ENCODE measurements around the gene ANK3. TPM values are rescaled to one million over a fixed set of nuclear protein-coding genes. Genes with fewer than 3 reads are reported as not detected.

The ANK3 gene
- total RNA-seq, 6 experiments from 2014 or later = 7.8 to 25.7 (median 16.6) TPM

DNA sequence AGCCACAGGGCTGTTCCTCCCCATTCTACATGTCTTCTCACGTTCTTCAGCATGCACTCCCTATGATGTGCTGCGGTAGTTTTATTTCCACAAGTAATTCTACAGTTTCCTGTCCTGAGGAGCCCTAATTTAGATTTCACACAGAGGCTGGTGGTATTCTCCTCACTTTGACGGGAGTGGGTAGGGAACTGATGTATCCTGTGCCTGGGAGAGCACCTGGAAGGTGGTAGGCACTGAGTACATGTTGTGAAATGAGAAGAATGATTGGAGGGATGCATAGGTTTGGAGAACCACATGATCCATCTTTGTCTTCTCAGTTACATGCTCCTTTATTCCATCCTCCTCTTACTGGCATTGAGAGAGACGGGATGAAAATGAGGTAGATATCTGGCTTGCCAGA is 365.2 kb downstream of the ANK3 start:
- intact Hi-C loops (cut with DNase I) = no loop called here
- H3K36me3 ChIP-seq = no peaks in the 10 kb centered on the region
- no peaks in the 10 kb centered on the region for H3K4me1 ChIP-seq
- no peak overlapping the region for H3K27ac ChIP-seq
- no peak for ATAC-seq
- no peaks in the 10 kb centered on the region for H3K27me3 ChIP-seq
- WGBS (ENCODE audit: insufficient coverage, low coverage, low lambda C conversion rate, missing lambda C conversion rate) = 55% methylated on average over 4 of the region's 4 CpGs
- TF ChIP-seq, protein P1, sequence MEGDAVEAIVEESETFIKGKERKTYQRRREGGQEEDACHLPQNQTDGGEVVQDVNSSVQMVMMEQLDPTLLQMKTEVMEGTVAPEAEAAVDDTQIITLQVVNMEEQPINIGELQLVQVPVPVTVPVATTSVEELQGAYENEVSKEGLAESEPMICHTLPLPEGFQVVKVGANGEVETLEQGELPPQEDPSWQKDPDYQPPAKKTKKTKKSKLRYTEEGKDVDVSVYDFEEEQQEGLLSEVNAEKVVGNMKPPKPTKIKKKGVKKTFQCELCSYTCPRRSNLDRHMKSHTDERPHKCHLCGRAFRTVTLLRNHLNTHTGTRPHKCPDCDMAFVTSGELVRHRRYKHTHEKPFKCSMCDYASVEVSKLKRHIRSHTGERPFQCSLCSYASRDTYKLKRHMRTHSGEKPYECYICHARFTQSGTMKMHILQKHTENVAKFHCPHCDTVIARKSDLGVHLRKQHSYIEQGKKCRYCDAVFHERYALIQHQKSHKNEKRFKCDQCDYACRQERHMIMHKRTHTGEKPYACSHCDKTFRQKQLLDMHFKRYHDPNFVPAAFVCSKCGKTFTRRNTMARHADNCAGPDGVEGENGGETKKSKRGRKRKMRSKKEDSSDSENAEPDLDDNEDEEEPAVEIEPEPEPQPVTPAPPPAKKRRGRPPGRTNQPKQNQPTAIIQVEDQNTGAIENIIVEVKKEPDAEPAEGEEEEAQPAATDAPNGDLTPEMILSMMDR (IDR thresholded peaks at IDR 0.05) = no peak
- TF ChIP-seq POLR2A (IDR thresholded peaks at IDR 0.05) = no peak
- DNase-seq = no peak
- H3K4me3 ChIP-seq = no peak overlapping the region
- H3K9me3 ChIP-seq = no peaks in the 10 kb centered on the region

DNA sequence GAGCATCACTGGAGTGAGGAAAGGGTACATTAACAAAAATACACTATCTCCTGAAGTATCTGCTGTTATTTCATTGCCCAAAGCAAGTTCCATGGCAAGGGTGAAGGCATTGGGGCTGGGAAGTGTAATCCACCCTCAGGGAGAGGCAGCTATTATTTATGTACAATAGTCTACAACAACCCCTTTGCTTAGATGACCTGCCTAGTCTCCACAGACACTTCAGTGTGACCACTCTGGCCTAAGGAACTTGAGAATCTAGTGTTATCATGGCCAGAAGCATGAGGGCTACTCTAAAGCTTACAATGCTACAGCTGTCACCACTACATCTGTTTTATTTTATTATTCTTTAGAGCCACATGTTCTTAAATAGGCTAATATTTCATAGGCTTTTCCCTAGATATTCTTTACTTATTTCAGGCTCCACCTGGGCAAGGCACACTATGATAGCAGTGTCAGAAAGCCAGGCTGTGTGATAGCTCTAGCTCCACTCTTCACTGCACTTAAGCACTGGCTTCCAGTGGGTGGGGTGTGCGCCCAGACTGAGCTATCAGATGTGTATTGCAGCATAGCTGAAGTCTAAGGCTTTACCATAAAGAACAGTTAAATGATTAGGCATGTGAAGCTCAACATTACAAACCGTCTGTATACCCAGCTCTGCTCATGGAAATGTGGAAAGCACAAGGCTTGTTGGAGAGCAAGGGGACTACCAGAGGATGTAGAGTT is 366.4 kb downstream of the ANK3 start:
- Histone ChIP-seq H3K27me3 (no peaks in the 10 kb centered on the region), H3K4me3 (no peak overlapping the region), H3K36me3 (no peaks in the 10 kb centered on the region), H3K9me3 (no peaks in the 10 kb centered on the region), H3K27ac (no peak overlapping the region), H3K4me1 (no peaks in the 10 kb centered on the region)
- intact Hi-C loops (cut with DNase I) = no loop called here
- DNase-seq = no peak
- no peak for ATAC-seq
- TF ChIP-seq, protein P1 (IDR thresholded peaks at IDR 0.05) = no peak
- TF ChIP-seq POLR2A (IDR thresholded peaks at IDR 0.05) = no peak
- 29% methylated on average over 2 of the region's 2 CpGs for WGBS (ENCODE audit: insufficient coverage, low coverage, low lambda C conversion rate, missing lambda C conversion rate)

DNA sequence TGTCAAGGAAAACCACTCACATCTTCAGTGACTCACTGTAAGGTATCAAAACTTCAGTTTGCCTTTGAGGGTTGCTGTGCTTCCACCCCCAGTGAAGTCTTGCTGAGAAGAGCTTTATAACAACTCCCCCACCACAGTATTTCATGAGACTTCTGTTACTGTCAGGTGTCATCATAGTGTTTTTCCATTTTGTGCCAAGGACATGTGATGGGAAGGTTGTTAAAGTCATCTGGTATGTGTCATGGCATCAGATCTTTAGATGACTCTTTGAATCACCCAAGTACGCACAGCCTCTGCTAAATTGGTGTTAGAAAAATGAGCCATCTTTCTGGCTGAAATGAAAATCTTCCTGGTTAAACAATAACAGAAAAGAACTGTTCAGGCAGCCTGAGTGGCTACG is 368.3 kb downstream of the ANK3 start:
- no peaks in the 10 kb centered on the region for H3K36me3 ChIP-seq
- TF ChIP-seq POLR2A (IDR thresholded peaks at IDR 0.05) = no peak
- TF ChIP-seq, protein P1 (IDR thresholded peaks at IDR 0.05) = no peak
- ATAC-seq (no peak), DNase-seq (no peak)
- intact Hi-C loops (cut with DNase I) = no loop called here
- H3K4me1 ChIP-seq = no peaks in the 10 kb centered on the region
- 71% methylated on average over 2 of the region's 2 CpGs for WGBS (ENCODE audit: insufficient coverage, low coverage, low lambda C conversion rate, missing lambda C conversion rate)
- H3K4me3 ChIP-seq = no peak overlapping the region
- no peaks in the 10 kb centered on the region for H3K9me3 ChIP-seq
- no peak overlapping the region for H3K27ac ChIP-seq
- no peaks in the 10 kb centered on the region for H3K27me3 ChIP-seq

DNA sequence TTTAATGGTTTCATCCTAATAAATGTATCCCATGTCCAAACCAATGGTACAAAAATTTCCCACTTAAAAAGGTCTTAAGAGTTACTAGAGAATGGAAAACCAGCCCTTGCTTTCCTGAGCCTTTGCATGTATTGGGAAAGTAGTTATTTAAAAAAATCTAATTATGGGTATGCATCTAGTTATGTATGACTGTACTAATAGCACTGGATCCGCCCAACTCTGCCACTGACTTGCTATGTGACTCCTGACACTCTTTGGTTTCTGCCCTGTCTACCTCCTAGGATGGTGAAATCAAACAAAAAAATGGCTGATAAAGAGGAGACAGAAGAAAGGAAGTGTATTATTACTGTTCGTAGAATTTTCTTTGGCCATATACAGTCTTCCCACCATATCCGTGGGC is 372.9 kb downstream of the ANK3 start:
- no peaks in the 10 kb centered on the region for H3K36me3 ChIP-seq
- no peak for ATAC-seq
- no peaks in the 10 kb centered on the region for H3K9me3 ChIP-seq
- H3K4me1 ChIP-seq = no peaks in the 10 kb centered on the region
- no peak overlapping the region for H3K27ac ChIP-seq
- H3K4me3 ChIP-seq = no peak overlapping the region
- H3K27me3 ChIP-seq = no peaks in the 10 kb centered on the region
- intact Hi-C loops (cut with DNase I) = no loop called here
- DNase-seq = no peak
- TF ChIP-seq POLR2A (IDR thresholded peaks at IDR 0.05) = no peak
- TF ChIP-seq, protein P1 (IDR thresholded peaks at IDR 0.05) = no peak
- 79% methylated on average over 3 of the region's 3 CpGs for WGBS (ENCODE audit: insufficient coverage, low coverage, low lambda C conversion rate, missing lambda C conversion rate)
